Thymus (tissue), 11 donors: ENCODE data around the gene DNM2. TPM values are rescaled to one million over a fixed set of nuclear protein-coding genes. Genes with fewer than 3 reads are reported as not detected.

Experiments used
- DNase-seq, 9 donors: peaks; one replicate each; pipeline ENCODE4 v3.0.0-alpha.2; 2013; ENCODE audit warnings: low spot score in 9 of 9, low read depth in 6 of 9, missing footprints in 1 of 9
- H3K27ac ChIP-seq, 2 donors: one replicate each; pipeline ENCODE4 v1.5.1; 2013; ENCODE audit warnings: control low read depth in 1 of 2, low read depth in 1 of 2, low read length in 1 of 2, mild to moderate bottlenecking in 1 of 2, moderate library complexity in 1 of 2
- H3K27me3 ChIP-seq, 2 donors: one replicate each; pipeline ENCODE4 v1.5.1; 2013; ENCODE audit warnings: low read length in 1 of 2; ENCODE audit not compliant: control insufficient read depth in 2 of 2, insufficient read depth in 1 of 2
- H3K36me3 ChIP-seq, 2 donors: one replicate each; pipeline ENCODE4 v1.5.1; 2013; ENCODE audit warnings: low read length in 1 of 2, mild to moderate bottlenecking in 1 of 2, moderate library complexity in 1 of 2; ENCODE audit not compliant: control insufficient read depth in 2 of 2, insufficient read depth in 2 of 2
- H3K4me1 ChIP-seq, 2 donors: one replicate each; pipeline ENCODE4 v1.5.1; 2013; ENCODE audit warnings: low read length in 2 of 2; ENCODE audit not compliant: control insufficient read depth in 2 of 2, insufficient read depth in 2 of 2
- H3K4me3 ChIP-seq, 2 donors: one replicate each; pipeline ENCODE4 v1.5.1; 2013; ENCODE audit warnings: low read length in 2 of 2, control low read depth in 1 of 2, mild to moderate bottlenecking in 1 of 2
- H3K9me3 ChIP-seq, 2 donors: one replicate each; pipeline ENCODE4 v1.5.1; 2013; ENCODE audit warnings: low read length in 1 of 2, mild to moderate bottlenecking in 1 of 2; ENCODE audit not compliant: control insufficient read depth in 2 of 2, insufficient read depth in 1 of 2
- WGBS: extraction: QIAGEN DNeasy Blood & Tissue Kit; methylation state at CpG from one replicate; pipeline ENCODE4 v1.1.7; 2013; 5-methylcytosine and 5-hydroxymethylcytosine counted together
- polyA plus RNA-seq: library from polyadenylated mRNA; stranded (reverse); fragments of 200-250 nt; gene quantifications from one replicate; pipeline ENCODE4 v1.2.3, GENCODE V29; 2013
- total RNA-seq: library from RNA; stranded (reverse); fragments of 120-200 nt; gene quantifications from one replicate; pipeline ENCODE4 v1.2.4, GENCODE V29; 2013
- donor health status: healthy.

The DNM2 gene
- total and polyA plus RNA-seq, 2 donors = 49.0 to 102 TPM

GRCh38 chr19:10695401-10696398 is 22.2 kb upstream of the DNM2 start:
- H3K27me3 ChIP-seq = peaks cover 0 to 23% of the 10 kb centered on the region in 2 donors
- peaks cover 19 to 24% of the 10 kb centered on the region in 2 donors for H3K36me3 ChIP-seq
- H3K4me1 ChIP-seq = peaks cover 9 to 13% of the 10 kb centered on the region in 2 donors
- H3K27ac ChIP-seq = no peak overlapping the region
- H3K9me3 ChIP-seq = no peaks in the 10 kb centered on the region
- 11% methylated on average over 59 of the region's 59 CpGs for WGBS
- peak overlapping the region in 1 of 2 donors; percentile 8 for H3K4me3 ChIP-seq
- DNase-seq = peak; percentile 74 to 96 (median 90)

- 50% methylated on average over 15 of the region's 15 CpGs for WGBS
- Histone ChIP-seq H3K4me3 (no peak overlapping the region), H3K4me1 (peaks cover 16 to 26% of the 10 kb centered on the region in 2 donors), H3K27ac (no peak overlapping the region), H3K36me3 (no peaks in the 10 kb centered on the region), H3K27me3 (peaks cover 0 to 18% of the 10 kb centered on the region in 2 donors), H3K9me3 (no peaks in the 10 kb centered on the region)
- DNase-seq = peak in 3 of 9 donors; percentile 48 to 68 (median 62)
Measured at GRCh38 chr19:10699650-10700335, 18.1 kb upstream of the DNM2 start.

GRCh38 chr19:10701955-10702525 is 15.8 kb upstream of the DNM2 start:
- WGBS = 9% methylated on average over 24 of the region's 24 CpGs
- Histone ChIP-seq H3K36me3 (no peaks in the 10 kb centered on the region), H3K27me3 (no peaks in the 10 kb centered on the region), H3K9me3 (no peaks in the 10 kb centered on the region), H3K27ac (no peak overlapping the region), H3K4me3 (peak overlapping the region; percentile 74 to 95), H3K4me1 (peaks cover 6 to 13% of the 10 kb centered on the region in 2 donors)
- peak in 3 of 9 donors; percentile 37 to 45 (median 42) for DNase-seq

- Histone ChIP-seq H3K9me3 (no peaks in the 10 kb centered on the region), H3K4me1 (peaks cover 0 to 24% of the 10 kb centered on the region in 2 donors), H3K36me3 (peaks cover 4 to 5% of the 10 kb centered on the region in 2 donors), H3K27me3 (no peaks in the 10 kb centered on the region), H3K4me3 (no peak overlapping the region), H3K27ac (no peak overlapping the region)
- WGBS = 97% methylated on average over 12 of the region's 12 CpGs
- DNase-seq = no peak
Measured at GRCh38 chr19:10706990-10707389, 10.9 kb upstream of the DNM2 start.

- Histone ChIP-seq H3K4me3 (no peak overlapping the region), H3K9me3 (no peaks in the 10 kb centered on the region), H3K4me1 (peaks cover 0 to 27% of the 10 kb centered on the region in 2 donors), H3K27ac (peak overlapping the region in 1 of 2 donors; percentile 96), H3K27me3 (no peaks in the 10 kb centered on the region), H3K36me3 (peaks cover 4 to 5% of the 10 kb centered on the region in 2 donors)
- 99% methylated on average over 16 of the region's 16 CpGs for WGBS
- no peak for DNase-seq
Measured at GRCh38 chr19:10707440-10707839, 10.4 kb upstream of the DNM2 start.

GRCh38 chr19:10708291-10708690 is 9.6 kb upstream of the DNM2 start:
- peaks cover 7 to 35% of the 10 kb centered on the region in 2 donors for H3K4me1 ChIP-seq
- no peaks in the 10 kb centered on the region for H3K9me3 ChIP-seq
- peak overlapping the region in 1 of 2 donors; percentile 96 for H3K27ac ChIP-seq
- peak in 3 of 9 donors; percentile 45 to 71 (median 49) for DNase-seq
- H3K4me3 ChIP-seq = no peak overlapping the region
- no peaks in the 10 kb centered on the region for H3K27me3 ChIP-seq
- WGBS = 90% methylated on average over 7 of the region's 7 CpGs
- peaks cover 4 to 7% of the 10 kb centered on the region in 2 donors for H3K36me3 ChIP-seq

GRCh38 chr19:10712045-10712444 is 5.8 kb upstream of the DNM2 start:
- DNase-seq = no peak
- Histone ChIP-seq H3K27ac (peak overlapping the region in 1 of 2 donors; percentile 51), H3K36me3 (peaks cover 4 to 7% of the 10 kb centered on the region in 2 donors), H3K4me3 (no peak overlapping the region), H3K4me1 (peaks cover 19 to 61% of the 10 kb centered on the region in 2 donors), H3K27me3 (no peaks in the 10 kb centered on the region), H3K9me3 (no peaks in the 10 kb centered on the region)
- 96% methylated on average over 14 of the region's 14 CpGs for WGBS

GRCh38 chr19:10712754-10713153 is 5.1 kb upstream of the DNM2 start:
- peaks cover 0 to 7% of the 10 kb centered on the region in 2 donors for H3K36me3 ChIP-seq
- H3K4me1 ChIP-seq = peaks cover 20 to 59% of the 10 kb centered on the region in 2 donors
- no peaks in the 10 kb centered on the region for H3K27me3 ChIP-seq
- 97% methylated on average over 23 of the region's 23 CpGs for WGBS
- H3K9me3 ChIP-seq = no peaks in the 10 kb centered on the region
- no peak for DNase-seq
- no peak overlapping the region for H3K4me3 ChIP-seq
- H3K27ac ChIP-seq = peak overlapping the region in 1 of 2 donors; percentile 88
